ENCODE measurements around the gene BST1. TPM values are rescaled to one million over a fixed set of nuclear protein-coding genes. Genes with fewer than 3 reads are reported as not detected.

The BST1 gene
- total and polyA plus RNA-seq, 3 donors from 2014 or later, result 1.1 to 6.9 (median 1.6) TPM

- no peak for DNase-seq
- no peak overlapping the region for H3K4me3 ChIP-seq
- H3K27ac ChIP-seq, result no peak overlapping the region
- TF ChIP-seq POLR2A (IDR thresholded peaks at IDR 0.05) (no peak), CTCF (IDR thresholded peaks at IDR 0.05) (no peak)
- intact Hi-C loops (cut with DNase I; ENCODE audit: low total_unique reads), result no loop called here
- H3K9me3 ChIP-seq, result no peaks in the 10 kb centered on the region
- no peaks in the 10 kb centered on the region for H3K36me3 ChIP-seq (ENCODE audit: low read depth, missing control alignments)
- no peaks in the 10 kb centered on the region for H3K27me3 ChIP-seq
- WGBS, 2 donors, result 90 to 91% methylated on average over 2 of the region's 2 CpGs
- H3K4me1 ChIP-seq, result no peaks in the 10 kb centered on the region
Measured at GRCh38 chr4:15711762-15712161, 8.9 kb downstream of the BST1 start.

- no peaks in the 10 kb centered on the region for H3K4me1 ChIP-seq
- WGBS, 2 donors, result 94 to 100% methylated on average over 1 of the region's 1 CpG
- no peak for TF ChIP-seq POLR2A (IDR thresholded peaks at IDR 0.05)
- TF ChIP-seq CTCF (IDR thresholded peaks at IDR 0.05), result no peak
- no peaks in the 10 kb centered on the region for H3K27me3 ChIP-seq
- intact Hi-C loops (cut with DNase I; ENCODE audit: low total_unique reads), result no loop called here
- no peak overlapping the region for H3K4me3 ChIP-seq
- DNase-seq, result no peak
- no peaks in the 10 kb centered on the region for H3K9me3 ChIP-seq
- H3K27ac ChIP-seq, result no peak overlapping the region
- no peaks in the 10 kb centered on the region for H3K36me3 ChIP-seq (ENCODE audit: low read depth, missing control alignments)
Measured at GRCh38 chr4:15712214-15712613, 9.3 kb downstream of the BST1 start.

GRCh38 chr4:15714141-15714540 lies 11.3 kb downstream of the BST1 start:
- Histone ChIP-seq H3K4me3 (no peak overlapping the region), H3K36me3 (ENCODE audit: low read depth, missing control alignments) (no peaks in the 10 kb centered on the region), H3K4me1 (no peaks in the 10 kb centered on the region), H3K9me3 (no peaks in the 10 kb centered on the region), H3K27me3 (no peaks in the 10 kb centered on the region), H3K27ac (no peak overlapping the region)
- 100% methylated on average over 1 of the region's 1 CpG for WGBS, 2 donors
- intact Hi-C loops (cut with DNase I; ENCODE audit: low total_unique reads), result no loop called here
- no peak for TF ChIP-seq CTCF (IDR thresholded peaks at IDR 0.05)
- no peak for TF ChIP-seq POLR2A (IDR thresholded peaks at IDR 0.05)
- DNase-seq, result no peak

- H3K4me3 ChIP-seq, result no peak overlapping the region
- WGBS, 2 donors, result 70 to 77% methylated on average over 8 of the region's 8 CpGs
- no peaks in the 10 kb centered on the region for H3K36me3 ChIP-seq (ENCODE audit: low read depth, missing control alignments)
- H3K27me3 ChIP-seq, result no peaks in the 10 kb centered on the region
- H3K27ac ChIP-seq, result no peak overlapping the region
- TF ChIP-seq POLR2A (IDR thresholded peaks at IDR 0.05) (no peak), CTCF (IDR thresholded peaks at IDR 0.05) (no peak)
- no peaks in the 10 kb centered on the region for H3K4me1 ChIP-seq
- H3K9me3 ChIP-seq, result no peaks in the 10 kb centered on the region
- no peak for DNase-seq
- intact Hi-C loops (cut with DNase I; ENCODE audit: low total_unique reads), result no loop called here
Measured at GRCh38 chr4:15714646-15715435, 12.0 kb downstream of the BST1 start.

- no peaks in the 10 kb centered on the region for H3K27me3 ChIP-seq
- TF ChIP-seq CTCF (IDR thresholded peaks at IDR 0.05) (no peak), POLR2A (IDR thresholded peaks at IDR 0.05) (no peak)
- WGBS, 2 donors, result 77 to 85% methylated on average over 3 of the region's 3 CpGs
- H3K4me3 ChIP-seq, result no peak overlapping the region
- H3K27ac ChIP-seq, result no peak overlapping the region
- no peaks in the 10 kb centered on the region for H3K9me3 ChIP-seq
- H3K36me3 ChIP-seq (ENCODE audit: low read depth, missing control alignments), result no peaks in the 10 kb centered on the region
- no peak for DNase-seq
- intact Hi-C loops (cut with DNase I; ENCODE audit: low total_unique reads), result no loop called here
- no peaks in the 10 kb centered on the region for H3K4me1 ChIP-seq
Measured at GRCh38 chr4:15716115-15716514, 13.2 kb downstream of the BST1 start.

Data from testis (tissue), 3 donors.